ENCODE data around the gene FEM1B.
A peak's percentile ranks its signal among the peaks of the same experiment; 100 is the strongest.

FEM1B gene

DNA sequence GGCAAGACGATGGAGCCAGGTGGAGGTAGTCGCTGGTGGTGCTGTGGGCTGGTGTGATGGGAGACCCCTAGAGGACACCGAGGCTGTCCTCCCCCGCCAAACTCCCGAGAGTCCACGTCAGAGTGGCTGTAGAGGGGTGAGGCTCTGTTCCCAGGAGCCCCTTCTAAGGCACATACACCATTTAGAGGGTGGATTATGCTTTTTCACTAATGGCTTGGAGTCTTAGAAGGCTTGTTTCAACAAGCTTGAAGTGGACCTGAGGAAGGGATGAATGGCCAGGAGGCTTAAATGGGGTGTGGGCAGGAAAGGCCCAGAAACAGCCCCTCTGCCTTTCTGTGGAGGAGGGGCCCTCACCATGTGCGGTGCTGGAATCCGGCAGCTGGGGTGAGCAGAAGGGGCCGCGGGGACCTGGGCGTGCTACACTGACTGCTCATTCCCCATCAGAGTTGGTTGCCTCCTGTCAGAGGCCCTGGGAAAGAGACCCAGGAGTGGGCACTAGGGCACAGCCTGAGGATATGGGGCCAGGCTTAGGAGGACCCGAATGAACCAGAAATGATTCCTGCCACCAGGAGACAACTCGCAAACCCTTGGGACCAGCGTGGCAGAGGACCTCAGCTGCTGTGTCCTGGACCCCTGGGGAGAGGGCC lies 66.2 kb downstream of the FEM1B start:
- TF ChIP-seq, protein P1, sequence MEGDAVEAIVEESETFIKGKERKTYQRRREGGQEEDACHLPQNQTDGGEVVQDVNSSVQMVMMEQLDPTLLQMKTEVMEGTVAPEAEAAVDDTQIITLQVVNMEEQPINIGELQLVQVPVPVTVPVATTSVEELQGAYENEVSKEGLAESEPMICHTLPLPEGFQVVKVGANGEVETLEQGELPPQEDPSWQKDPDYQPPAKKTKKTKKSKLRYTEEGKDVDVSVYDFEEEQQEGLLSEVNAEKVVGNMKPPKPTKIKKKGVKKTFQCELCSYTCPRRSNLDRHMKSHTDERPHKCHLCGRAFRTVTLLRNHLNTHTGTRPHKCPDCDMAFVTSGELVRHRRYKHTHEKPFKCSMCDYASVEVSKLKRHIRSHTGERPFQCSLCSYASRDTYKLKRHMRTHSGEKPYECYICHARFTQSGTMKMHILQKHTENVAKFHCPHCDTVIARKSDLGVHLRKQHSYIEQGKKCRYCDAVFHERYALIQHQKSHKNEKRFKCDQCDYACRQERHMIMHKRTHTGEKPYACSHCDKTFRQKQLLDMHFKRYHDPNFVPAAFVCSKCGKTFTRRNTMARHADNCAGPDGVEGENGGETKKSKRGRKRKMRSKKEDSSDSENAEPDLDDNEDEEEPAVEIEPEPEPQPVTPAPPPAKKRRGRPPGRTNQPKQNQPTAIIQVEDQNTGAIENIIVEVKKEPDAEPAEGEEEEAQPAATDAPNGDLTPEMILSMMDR (IDR thresholded peaks at IDR 0.05) = no peak
- H3K27ac ChIP-seq = peak overlapping the region; percentile 94 to 95
- no peaks in the 10 kb centered on the region for H3K27me3 ChIP-seq
- H3K4me1 ChIP-seq = peaks cover 0 to 83% (median 72%) of the 10 kb centered on the region in 4 donors
- no peak for DNase-seq
- H3K4me3 ChIP-seq = no peak overlapping the region
- intact Hi-C loops (cut with DNase I; ENCODE audit: low total_unique reads) = no loop called here
- no peaks in the 10 kb centered on the region for H3K9me3 ChIP-seq
- H3K36me3 ChIP-seq = peaks cover 0 to 19% (median 14%) of the 10 kb centered on the region in 3 donors

DNA sequence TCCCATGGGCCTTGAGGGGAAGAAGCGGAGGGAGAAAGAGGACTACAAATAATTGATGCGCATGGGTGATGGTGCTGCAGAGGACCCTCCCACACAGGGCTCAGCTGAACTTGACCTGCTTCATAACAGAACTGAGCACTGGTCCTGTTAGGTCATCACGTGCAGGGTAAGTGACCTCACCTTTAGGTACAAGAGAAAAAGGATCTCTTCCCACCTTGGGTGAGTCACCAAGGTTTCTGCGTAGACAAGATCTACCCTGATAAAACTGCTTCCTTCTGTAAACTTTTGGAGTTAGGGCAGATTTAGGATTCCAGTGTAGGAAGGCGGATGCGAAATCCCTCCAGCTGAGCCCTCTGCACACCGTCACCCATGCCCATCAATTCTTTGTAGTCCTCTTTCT lies 67.1 kb downstream of the FEM1B start:
- intact Hi-C loops (cut with DNase I; ENCODE audit: low total_unique reads) = no loop called here
- TF ChIP-seq, protein P1 (IDR thresholded peaks at IDR 0.05) = no peak

More for the DNA sequence above, 67.1 kb downstream of the FEM1B start:
- H3K4me1 ChIP-seq = peaks cover 0 to 83% (median 72%) of the 10 kb centered on the region in 4 donors
- H3K36me3 ChIP-seq = peaks cover 0 to 14% (median 12%) of the 10 kb centered on the region in 3 donors
- H3K27ac ChIP-seq = peak overlapping the region; percentile 94 to 95
- no peaks in the 10 kb centered on the region for H3K9me3 ChIP-seq
- H3K27me3 ChIP-seq = no peaks in the 10 kb centered on the region
- DNase-seq = no peak
- no peak overlapping the region for H3K4me3 ChIP-seq
